AG04449 (cell line): ENCODE data around the gene NAA25.

Experiments
- CTCF ChIA-PET: fragments of 350-600 bp; formaldehyde crosslinking; extraction: SDS; loops from one replicate; lab custom pipeline; 2021; ENCODE audit warnings: antibody characterized with exemption; lab: Yijun Ruan, JAX
- POLR2A ChIA-PET: fragments of 400-600, 350-600 bp; formaldehyde crosslinking; extraction: SDS; loops from one replicate; lab custom pipeline; 2020; ENCODE audit warnings: antibody characterized with exemption, inconsistent platforms; lab: Yijun Ruan, JAX
- DNase-seq: peaks from one replicate; pipeline ENCODE4 v3.0.0-alpha.2; 2010; ENCODE audit warnings: low read depth, low spot score
- H3K4me3 ChIP-seq: 2 replicates; pipeline ENCODE4 v1.5.1; 2011; ENCODE audit warnings: low read depth, mild to moderate bottlenecking, control low read depth, low read length
- CTCF ChIP-seq: IDR thresholded peaks from one replicate; pipeline ENCODE4 v1.5.1; 2011; ENCODE audit warnings: mild to moderate bottlenecking, moderate library complexity, low read length, control low read depth, inconsistent platforms; ENCODE audit not compliant: insufficient read depth; ENCODE audit errors: missing control alignments

Gene NAA25

GRCh38 chr12:112108202-112109079 is at the start of gene NAA25:
NAA25 (minus strand) TSS chr12:112108783; CDS start chr12:112108773, 10 bp downstream.
- ChIA-PET POLR2A (interaction anchor here (0.6 to 3.9 kb wide), 5 partner anchors 11 to 302 kb away, joined by 3 to 17 read pairs (median 4); partner anchors contain the start of gene TRAFD1), CTCF (interaction anchor here (1.2 kb wide), 1 partner anchor 71 kb away, joined by 3 read pairs; no protein-coding TSS in a partner anchor)
- TF ChIP-seq CTCF = no peak
- H3K4me3 ChIP-seq = peak within 1 kb of the TSS; percentile 97
- no peak for DNase-seq

- ChIA-PET POLR2A (interaction anchor here (0.6 kb wide), 1 partner anchor 123 kb away, joined by 3 read pairs; no protein-coding TSS in a partner anchor), CTCF (no interaction called here)
- no peak for DNase-seq
- no peak overlapping the region for H3K4me3 ChIP-seq
- TF ChIP-seq CTCF = no peak
Observed at GRCh38 chr12:112153893-112154219, 45.3 kb upstream of the NAA25 start.

GRCh38 chr12:112153181-112153892 is 44.8 kb upstream of the NAA25 start:
- CTCF ChIA-PET = interaction anchor here (0.8 kb wide), 1 partner anchor 340 kb away, joined by 3 read pairs; no protein-coding TSS in a partner anchor
- TF ChIP-seq CTCF = no peak
- POLR2A ChIA-PET = no interaction called here
- no peak for DNase-seq
- H3K4me3 ChIP-seq = no peak overlapping the region

- H3K4me3 ChIP-seq = no peak overlapping the region
- POLR2A ChIA-PET = no interaction called here
- no peak for DNase-seq
- no peak for TF ChIP-seq CTCF
- CTCF ChIA-PET = interaction anchor here (0.8 to 1.2 kb wide), 4 partner anchors 21 to 339 kb away, joined by 3 to 4 read pairs (median 3); no protein-coding TSS in a partner anchor
Observed at GRCh38 chr12:112151766-112152541, 43.4 kb upstream of the NAA25 start.

- DNase-seq = no peak
- TF ChIP-seq CTCF = no peak
- CTCF ChIA-PET = interaction anchor here (1.2 kb wide), 1 partner anchor 49 kb away, joined by 7 read pairs; no protein-coding TSS in a partner anchor
- POLR2A ChIA-PET = no interaction called here
- H3K4me3 ChIP-seq = no peak overlapping the region
Observed at GRCh38 chr12:112149596-112149995, 41.0 kb upstream of the NAA25 start.
